KOPT-K1 (cell line): Measurements from ENCODE around the gene SLC25A25.

Experiments
- H3K27ac ChIP-seq: fragments of 200-600 bp; sonication (generic); 2 replicates; pipeline ENCODE4 v1.5.1; 2016; ENCODE audit warnings: antibody characterized with exemption, mild to moderate bottlenecking, low read depth, low read length; ENCODE audit not compliant: poor library complexity, severe bottlenecking
- H3K36me3 ChIP-seq: fragments of 200-600 bp; sonication (generic); 2 replicates; pipeline ENCODE4 v1.5.1; 2017; ENCODE audit warnings: antibody characterized with exemption, mild to moderate bottlenecking, low read length, moderate library complexity; ENCODE audit not compliant: insufficient read depth
- H3K9me3 ChIP-seq: fragments of 200-600 bp; sonication (generic); 2 replicates; pipeline ENCODE4 v1.5.1; 2017; ENCODE audit warnings: antibody characterized with exemption, low read length, mild to moderate bottlenecking; ENCODE audit not compliant: insufficient read depth, poor library complexity, severe bottlenecking

Gene SLC25A25

GRCh38 chr9:128117613-128118471 lies 49.8 kb downstream of the SLC25A25 start:
- Histone ChIP-seq H3K27ac (no peak overlapping the region), H3K36me3 (peaks cover 66% of the 10 kb centered on the region; the same call in 1 of the 2 replicates), H3K9me3 (no peaks in the 10 kb centered on the region)

- Histone ChIP-seq H3K9me3 (no peaks in the 10 kb centered on the region), H3K27ac (no peak overlapping the region), H3K36me3 (peaks cover 66% of the 10 kb centered on the region; the same call in 1 of the 2 replicates)
Observed at GRCh38 chr9:128118472-128118857, 50.4 kb downstream of the SLC25A25 start.

GRCh38 chr9:128118971-128119665 lies 51.1 kb downstream of the SLC25A25 start:
- H3K9me3 ChIP-seq, result no peaks in the 10 kb centered on the region
- no peak overlapping the region for H3K27ac ChIP-seq
- peaks cover 65% of the 10 kb centered on the region; the same call in 1 of the 2 replicates for H3K36me3 ChIP-seq

- peaks cover 65% of the 10 kb centered on the region; the same call in 1 of the 2 replicates for H3K36me3 ChIP-seq
Observed at GRCh38 chr9:128120061-128120740, 52.2 kb downstream of the SLC25A25 start.

GRCh38 chr9:128120741-128121465 lies 52.9 kb downstream of the SLC25A25 start:
- peaks cover 65% of the 10 kb centered on the region; the same call in 1 of the 2 replicates for H3K36me3 ChIP-seq
- H3K27ac ChIP-seq, result no peak overlapping the region
- H3K9me3 ChIP-seq, result no peaks in the 10 kb centered on the region

More at GRCh38 chr9:128120061-128120740, 52.2 kb downstream of the SLC25A25 start:
- Histone ChIP-seq H3K9me3 (no peaks in the 10 kb centered on the region), H3K27ac (no peak overlapping the region)

- Histone ChIP-seq H3K9me3 (no peaks in the 10 kb centered on the region), H3K36me3 (peaks cover 62% of the 10 kb centered on the region; the same call in 1 of the 2 replicates), H3K27ac (no peak overlapping the region)
Observed at GRCh38 chr9:128121466-128121810, 53.4 kb downstream of the SLC25A25 start.

GRCh38 chr9:128121924-128122808 lies 54.1 kb downstream of the SLC25A25 start:
- H3K36me3 ChIP-seq, result peaks cover 60% of the 10 kb centered on the region; the same call in 1 of the 2 replicates
- H3K27ac ChIP-seq, result no peak overlapping the region
- H3K9me3 ChIP-seq, result no peaks in the 10 kb centered on the region

GRCh38 chr9:128122809-128123175 lies 54.8 kb downstream of the SLC25A25 start:
- no peak overlapping the region for H3K27ac ChIP-seq
- H3K36me3 ChIP-seq, result peaks cover 60% of the 10 kb centered on the region; the same call in 1 of the 2 replicates
- no peaks in the 10 kb centered on the region for H3K9me3 ChIP-seq

GRCh38 chr9:128123451-128124080 lies 55.5 kb downstream of the SLC25A25 start:
- H3K9me3 ChIP-seq, result no peaks in the 10 kb centered on the region
- no peak overlapping the region for H3K27ac ChIP-seq
- H3K36me3 ChIP-seq, result peaks cover 60% of the 10 kb centered on the region; the same call in 1 of the 2 replicates

- H3K9me3 ChIP-seq, result no peaks in the 10 kb centered on the region
- no peak overlapping the region for H3K27ac ChIP-seq
- H3K36me3 ChIP-seq, result peaks cover 60% of the 10 kb centered on the region; the same call in 1 of the 2 replicates
Observed at GRCh38 chr9:128124451-128124850, 56.4 kb downstream of the SLC25A25 start.

GRCh38 chr9:128124873-128125579 lies 57.0 kb downstream of the SLC25A25 start:
- no peaks in the 10 kb centered on the region for H3K9me3 ChIP-seq
- H3K36me3 ChIP-seq, result peaks cover 59% of the 10 kb centered on the region; the same call in 1 of the 2 replicates
- H3K27ac ChIP-seq, result no peak overlapping the region

- H3K9me3 ChIP-seq, result no peaks in the 10 kb centered on the region
- peak overlapping the region; percentile 9 for H3K27ac ChIP-seq
- H3K36me3 ChIP-seq, result peaks cover 52% of the 10 kb centered on the region; the same call in 1 of the 2 replicates
Observed at GRCh38 chr9:128125580-128126354, 57.7 kb downstream of the SLC25A25 start.
